Endothelial cell of umbilical vein (primary cell): ENCODE data around the gene RPL13. TPM values are rescaled to one million over a fixed set of nuclear protein-coding genes. Genes with fewer than 3 reads are reported as not detected.

Experiments
- BruUV-seq: library from RNA; stranded (reverse); fragments of 400-500 nt; replicated peaks from 2 replicates; lab custom pipeline; 2021; lab: Mats Ljungman, UMichigan
- CTCF ChIA-PET: fragments of 300-600, 350-600 bp; sonication (Branson Sonifier 250); formaldehyde crosslinking; loops from one replicate; lab custom pipeline; 2021; ENCODE audit warnings: antibody characterized with exemption, inconsistent platforms; lab: Charles Lee
- POLR2A ChIA-PET: fragments of 300-600, 350-600 bp; sonication (Branson Sonifier 250); formaldehyde crosslinking; loops from one replicate; lab custom pipeline; 2021; ENCODE audit warnings: antibody characterized with exemption, inconsistent platforms; lab: Charles Lee
- DNase-seq: peaks from one replicate; pipeline ENCODE4 v3.0.0-alpha.2; 2011; ENCODE audit warnings: low read depth, low spot score
- FAIRE-seq: peaks from 2 replicates; lab custom pipeline; 2011; peaks lifted over from hg19 to GRCh38; lab: Jason Lieb, UNC
- H2AFZ ChIP-seq: 2 replicates; pipeline ENCODE4 v1.6.0; 2012; ENCODE audit warnings: low read depth, low read length, control low read depth, inconsistent platforms
- H3K27ac ChIP-seq: 2 replicates; pipeline ENCODE4 v1.5.1; 2011; ENCODE audit warnings: low read depth, mild to moderate bottlenecking, control low read depth, low read length, moderate library complexity; ENCODE audit not compliant: insufficient read depth
- H3K27me3 ChIP-seq, 2 experiments: 2 replicates each; pipeline versions ENCODE4 v1.6.0 to v1.6.1; 2011; ENCODE audit warnings: low read length in 2 of 2, mixed read lengths in 1 of 2; ENCODE audit not compliant: control insufficient read depth in 2 of 2, insufficient read depth in 2 of 2
- H3K36me3 ChIP-seq, 2 experiments: 2 replicates in 1 of 2; 3 replicates in 1 of 2; pipeline ENCODE4 v1.5.1; 2011; ENCODE audit warnings: low read length in 2 of 2, mild to moderate bottlenecking in 1 of 2, moderate library complexity in 1 of 2; ENCODE audit not compliant: control insufficient read depth in 2 of 2, insufficient read depth in 2 of 2; ENCODE audit errors: extremely low read depth in 1 of 2
- H3K4me1 ChIP-seq: 3 replicates; pipeline ENCODE4 v1.5.1; 2011; ENCODE audit warnings: mild to moderate bottlenecking, low read length; ENCODE audit not compliant: control insufficient read depth, insufficient read depth; ENCODE audit errors: extremely low read depth
- H3K4me2 ChIP-seq: 2 replicates; pipeline ENCODE4 v1.6.1; 2011; ENCODE audit warnings: low read length, control low read depth, mixed read lengths; ENCODE audit not compliant: insufficient read depth
- H3K4me3 ChIP-seq, 3 experiments: fragments of 200-600 bp in 1 of 3; sonication (generic), shearing (Covaris generic) in 1 of 3; replicated peaks in 1 of 3; 2 replicates each; pipeline ENCODE4 v1.5.1; 2011 to 2016; ENCODE audit warnings: control low read depth in 3 of 3, low read length in 3 of 3, mild to moderate bottlenecking in 2 of 3, inconsistent platforms in 1 of 3, low read depth in 1 of 3, moderate library complexity in 1 of 3; ENCODE audit not compliant: insufficient read depth in 1 of 3
- H3K79me2 ChIP-seq: 2 replicates; pipeline ENCODE4 v1.6.0; 2012; ENCODE audit warnings: low read length, inconsistent platforms; ENCODE audit not compliant: control insufficient read depth, insufficient read depth
- H3K9ac ChIP-seq: replicated peaks from 2 replicates; pipeline ENCODE3; 2011; ENCODE audit warnings: low read length, control low read depth; ENCODE audit not compliant: insufficient read depth; ENCODE audit errors: extremely low read depth
- H3K9me1 ChIP-seq: replicated peaks from 3 replicates; pipeline ENCODE4 v1.6.0; 2011; ENCODE audit warnings: mild to moderate bottlenecking, low read length; ENCODE audit not compliant: control insufficient read depth, insufficient read depth; ENCODE audit errors: extremely low read depth
- H3K9me3 ChIP-seq: replicated peaks from 2 replicates; pipeline ENCODE4 v1.5.1; 2012; ENCODE audit warnings: low read length, inconsistent platforms; ENCODE audit not compliant: control insufficient read depth, insufficient read depth
- H4K20me1 ChIP-seq: replicated peaks from 2 replicates; pipeline ENCODE3; 2011; ENCODE audit warnings: mild to moderate bottlenecking, low read length; ENCODE audit not compliant: control insufficient read depth, insufficient read depth; ENCODE audit errors: extremely low read depth
- EZH2 ChIP-seq: IDR thresholded peaks from 2 replicates; pipeline ENCODE4 v1.6.1; 2012; ENCODE audit warnings: borderline replicate concordance, low read depth, mild to moderate bottlenecking, moderate library complexity, low read length, inconsistent platforms; ENCODE audit not compliant: severe bottlenecking
- FOS ChIP-seq: IDR thresholded peaks from 2 replicates; pipeline ENCODE4 v1.6.1; 2011; ENCODE audit warnings: mild to moderate bottlenecking, low read length, moderate library complexity, borderline replicate concordance; ENCODE audit not compliant: insufficient read depth
- GATA2 ChIP-seq: IDR thresholded peaks from 2 replicates; pipeline ENCODE4 v1.7.0; 2011; ENCODE audit warnings: low read depth, mild to moderate bottlenecking, moderate library complexity, mixed read lengths, low read length; ENCODE audit not compliant: insufficient read length, insufficient read depth
- JUN ChIP-seq: IDR thresholded peaks from 2 replicates; pipeline ENCODE4 v1.6.1; 2011; ENCODE audit warnings: borderline replicate concordance, low read depth; ENCODE audit not compliant: insufficient read length, insufficient read depth
- MYC ChIP-seq: IDR thresholded peaks from one replicate; pipeline ENCODE4 v1.6.1; 2011; ENCODE audit warnings: mild to moderate bottlenecking, low read depth, low read length
- POLR2A ChIP-seq: IDR thresholded peaks from 2 replicates; pipeline ENCODE4 v1.6.1; 2012; ENCODE audit warnings: low read depth, mild to moderate bottlenecking, control low read depth, low read length
- POLR2AphosphoS5 ChIP-seq: IDR thresholded peaks from 2 replicates; pipeline ENCODE4 v1.6.1; 2012; ENCODE audit warnings: low read depth, mild to moderate bottlenecking, control low read depth, low read length, moderate library complexity; ENCODE audit not compliant: insufficient read depth
- dilution Hi-C: fragments of 300-500 bp; cut with MboI; formaldehyde crosslinking; loops from one replicate; pipeline ENCODE4 v1.15.0; 2019; ENCODE audit warnings: low sequenced_read_pairs; ENCODE audit not compliant: extremely low pct_ligation_motif_present
- intact Hi-C: fragments of 100-400 bp; cut with micrococcal nuclease; formaldehyde crosslinking; loops from one replicate; pipeline ENCODE4 v1.10.0; 2022
- polyA plus RNA-seq, 4 experiments: library from polyadenylated mRNA; depleted of rRNA in 3 of 4; stranded (reverse) in 3 of 4; unstranded in 1 of 4; fragments of >200 nt; gene quantifications; 2 replicates each; pipeline versions ENCODE4 v1.2.1 to v1.2.3, GENCODE V29; 2011 to 2012; ENCODE audit warnings: missing spikeins in 1 of 4
- total RNA-seq: library from RNA; stranded (reverse); gene quantifications from 2 replicates; pipeline ENCODE4 v1.2.3, GENCODE V29; 2021
- TF ChIP-seq, protein P1 (sequence below): IDR thresholded peaks from 2 replicates; pipeline ENCODE4 v1.6.1; 2011; ENCODE audit not compliant: insufficient read depth, insufficient read length
- TF ChIP-seq, protein P2 (sequence below), 2 donors: IDR thresholded peaks; 1 replicate in 1 of 2; 2 replicates in 1 of 2; pipeline ENCODE4 v1.5.1; 2011; ENCODE audit warnings: low read length in 2 of 2, mild to moderate bottlenecking in 2 of 2, moderate library complexity in 2 of 2, control low read depth in 1 of 2, inconsistent platforms in 1 of 2, low read depth in 1 of 2; ENCODE audit not compliant: insufficient read depth in 1 of 2; ENCODE audit errors: extremely low read depth in 1 of 2

RPL13 gene
- total and polyA plus RNA-seq, 2 donors (not counting 3 experiments of a cell fraction or from before 2014, with no cell fraction given), result 1,463 to 5,670 TPM

DNA sequence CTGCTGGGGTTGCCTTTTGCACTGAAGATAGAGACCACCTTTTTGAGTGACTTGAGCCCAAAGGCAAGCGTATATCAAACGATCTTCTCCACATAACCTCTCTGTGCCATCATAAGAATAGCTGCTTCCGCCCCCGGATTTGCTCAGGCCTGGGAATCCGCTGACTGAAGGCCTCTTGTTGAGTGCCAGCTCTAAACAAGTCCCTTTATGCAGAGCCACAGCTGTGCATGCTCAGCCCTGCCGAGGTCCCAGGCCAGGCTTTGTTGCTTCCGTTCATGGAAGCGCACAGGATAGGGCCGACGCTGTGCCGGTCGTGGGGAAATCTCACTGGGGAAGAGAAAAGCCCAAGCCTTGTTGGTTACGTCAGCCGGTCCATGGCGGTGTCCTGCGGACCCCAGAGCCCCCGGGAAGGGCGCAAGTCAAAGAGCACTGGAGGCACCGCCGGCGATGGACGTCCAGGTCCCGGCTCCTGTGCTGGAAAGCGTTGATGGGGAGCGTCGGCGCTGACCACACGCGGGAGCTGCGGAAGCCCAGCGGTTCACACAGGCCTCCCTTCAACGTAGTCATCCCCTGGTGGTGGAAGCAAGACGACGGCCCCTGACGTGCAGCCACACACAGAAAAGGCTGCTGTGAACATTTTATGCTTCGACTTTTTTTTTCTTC lies 23.5 kb upstream of the RPL13 start:
- H3K9ac ChIP-seq, result no peak overlapping the region
- dilution Hi-C loops (no loop called here), intact Hi-C loops (no loop called here)
- peaks cover 12% of the 10 kb centered on the region for H3K4me1 ChIP-seq
- TF ChIP-seq MYC (no peak), EZH2 (no peak), GATA2 (no peak), JUN (no peak), POLR2A (no peak), POLR2AphosphoS5 (no peak), FOS (no peak)
- TF ChIP-seq, protein P1, sequence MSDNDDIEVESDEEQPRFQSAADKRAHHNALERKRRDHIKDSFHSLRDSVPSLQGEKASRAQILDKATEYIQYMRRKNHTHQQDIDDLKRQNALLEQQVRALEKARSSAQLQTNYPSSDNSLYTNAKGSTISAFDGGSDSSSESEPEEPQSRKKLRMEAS, result no peak
- TF ChIP-seq, protein P2, sequence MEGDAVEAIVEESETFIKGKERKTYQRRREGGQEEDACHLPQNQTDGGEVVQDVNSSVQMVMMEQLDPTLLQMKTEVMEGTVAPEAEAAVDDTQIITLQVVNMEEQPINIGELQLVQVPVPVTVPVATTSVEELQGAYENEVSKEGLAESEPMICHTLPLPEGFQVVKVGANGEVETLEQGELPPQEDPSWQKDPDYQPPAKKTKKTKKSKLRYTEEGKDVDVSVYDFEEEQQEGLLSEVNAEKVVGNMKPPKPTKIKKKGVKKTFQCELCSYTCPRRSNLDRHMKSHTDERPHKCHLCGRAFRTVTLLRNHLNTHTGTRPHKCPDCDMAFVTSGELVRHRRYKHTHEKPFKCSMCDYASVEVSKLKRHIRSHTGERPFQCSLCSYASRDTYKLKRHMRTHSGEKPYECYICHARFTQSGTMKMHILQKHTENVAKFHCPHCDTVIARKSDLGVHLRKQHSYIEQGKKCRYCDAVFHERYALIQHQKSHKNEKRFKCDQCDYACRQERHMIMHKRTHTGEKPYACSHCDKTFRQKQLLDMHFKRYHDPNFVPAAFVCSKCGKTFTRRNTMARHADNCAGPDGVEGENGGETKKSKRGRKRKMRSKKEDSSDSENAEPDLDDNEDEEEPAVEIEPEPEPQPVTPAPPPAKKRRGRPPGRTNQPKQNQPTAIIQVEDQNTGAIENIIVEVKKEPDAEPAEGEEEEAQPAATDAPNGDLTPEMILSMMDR (IDR thresholded peaks at IDR 0.05; ENCODE audit: extremely low read depth in 1 of 2, insufficient read depth in 1 of 2, low read depth in 1 of 2, low read length in 2 of 2), result no peak
- H3K4me2 ChIP-seq, result no peak overlapping the region
- CTCF ChIA-PET, result interaction anchor here (1.1 kb wide), 1 partner anchor 12 kb away, joined by 3 read pairs; no protein-coding TSS in a partner anchor
- H3K27me3 ChIP-seq, result no peaks in the 10 kb centered on the region
- no peaks in the 10 kb centered on the region for H3K9me1 ChIP-seq
- H3K4me3 ChIP-seq, result no peak overlapping the region
- no TSS peak for BruUV-seq
- H4K20me1 ChIP-seq, result no peaks in the 10 kb centered on the region
- FAIRE-seq (no peak), DNase-seq (no peak)
- POLR2A ChIA-PET, result interaction anchor here (0.6 kb wide), 1 partner anchor 39 kb away, joined by 7 read pairs; no protein-coding TSS in a partner anchor
- no peak overlapping the region for H2AFZ ChIP-seq
- H3K27ac ChIP-seq, result no peak overlapping the region
- H3K36me3 ChIP-seq, result peaks cover 0 to 38% of the 10 kb centered on the region in 2 experiments
- H3K79me2 ChIP-seq, result peaks cover 7% of the 10 kb centered on the region
- H3K9me3 ChIP-seq, result no peaks in the 10 kb centered on the region
